Ishikawa (cell line): ENCODE measurements around the gene TNFSF15.

ENCODE experiments used
- CEBPB ChIP-seq: IDR thresholded peaks from 2 replicates; pipeline ENCODE4 v1.6.1; 2012
- CREB1 ChIP-seq: IDR thresholded peaks from 2 replicates; pipeline ENCODE4 v1.6.1; 2012; ENCODE audit warnings: low read depth
- EGR1 ChIP-seq: IDR thresholded peaks from 2 replicates; pipeline ENCODE4 v1.6.1; 2012
- EP300 ChIP-seq: IDR thresholded peaks from 2 replicates; pipeline ENCODE4 v1.6.1; 2012; ENCODE audit warnings: borderline replicate concordance
- FOXM1 ChIP-seq: IDR thresholded peaks from 2 replicates; pipeline ENCODE4 v1.6.1; 2012; ENCODE audit warnings: low read depth, borderline replicate concordance
- MAX ChIP-seq: IDR thresholded peaks from 2 replicates; pipeline ENCODE4 v1.6.1; 2012
- NFIC ChIP-seq: IDR thresholded peaks from 2 replicates; pipeline ENCODE4 v1.6.1; 2012
- RAD21 ChIP-seq: IDR thresholded peaks from 2 replicates; pipeline ENCODE4 v1.6.1; 2012; ENCODE audit warnings: low read depth
- REST ChIP-seq: IDR thresholded peaks from 2 replicates; pipeline ENCODE4 v1.6.1; 2012; ENCODE audit warnings: low read depth, mild to moderate bottlenecking
- TAF1 ChIP-seq: IDR thresholded peaks from 2 replicates; pipeline ENCODE4 v1.6.1; 2012; ENCODE audit warnings: low read depth, mild to moderate bottlenecking
- TCF12 ChIP-seq: IDR thresholded peaks from 2 replicates; pipeline ENCODE4 v1.6.1; 2012; ENCODE audit warnings: low read depth
- TEAD4 ChIP-seq: IDR thresholded peaks from 2 replicates; pipeline ENCODE4 v1.6.1; 2012
- USF1 ChIP-seq: IDR thresholded peaks from 2 replicates; pipeline ENCODE4 v1.6.1; 2012
- YY1 ChIP-seq: IDR thresholded peaks from 2 replicates; pipeline ENCODE4 v1.6.1; 2012; ENCODE audit warnings: low read depth
- ZBTB7A ChIP-seq: IDR thresholded peaks from 2 replicates; pipeline ENCODE4 v1.6.1; 2012; ENCODE audit warnings: low read depth

TNFSF15 gene

GRCh38 chr9:114818178-114818577, 12.3 kb upstream of the TNFSF15 start:
- TF ChIP-seq USF1: no peak
- no peak for TF ChIP-seq TCF12
- TF ChIP-seq RAD21: no peak
- no peak for TF ChIP-seq NFIC
- TF ChIP-seq REST: no peak
- TF ChIP-seq FOXM1: no peak
- no peak for TF ChIP-seq TEAD4

GRCh38 chr9:114813717-114814418, 8.0 kb upstream of the TNFSF15 start:
- no peak for TF ChIP-seq EGR1
- no peak for TF ChIP-seq CREB1
- TF ChIP-seq MAX: no peak
- TF ChIP-seq TAF1: no peak
- TF ChIP-seq YY1: no peak
- no peak for TF ChIP-seq NFIC
- TF ChIP-seq RAD21: no peak
- no peak for TF ChIP-seq ZBTB7A
- no peak for TF ChIP-seq FOXM1
- TF ChIP-seq USF1: no peak
- no peak for TF ChIP-seq TEAD4
- TF ChIP-seq TCF12: no peak
- TF ChIP-seq CEBPB: no peak
- TF ChIP-seq REST: no peak
- TF ChIP-seq EP300: no peak

GRCh38 chr9:114811966-114812636, 6.3 kb upstream of the TNFSF15 start:
- TF ChIP-seq RAD21: no peak
- peak; percentile 36; the same call in 1 of the 2 replicates for TF ChIP-seq NFIC
- no peak for TF ChIP-seq CEBPB

- TF ChIP-seq YY1: no peak
- TF ChIP-seq TEAD4: no peak
- no peak for TF ChIP-seq CREB1
- no peak for TF ChIP-seq NFIC
- TF ChIP-seq CEBPB: no peak
- TF ChIP-seq RAD21: no peak
- TF ChIP-seq REST: no peak
- no peak for TF ChIP-seq EP300
- no peak for TF ChIP-seq FOXM1
- TF ChIP-seq USF1: no peak
- TF ChIP-seq TCF12: no peak
- TF ChIP-seq ZBTB7A: no peak
- no peak for TF ChIP-seq TAF1
- no peak for TF ChIP-seq EGR1
- TF ChIP-seq MAX: no peak
These were observed 5.5 kb upstream of the TNFSF15 start for GRCh38 chr9:114811301-114811700.
